ENCODE results near the gene ATG16L2.

- TF ChIP-seq EZH2 (IDR thresholded peaks at IDR 0.05; ENCODE audit: insufficient read depth, low read length): no peak
- TF ChIP-seq CTCF (IDR thresholded peaks at IDR 0.05; ENCODE audit: insufficient read depth, low read depth, low read length): no peak
These were observed 11.4 kb downstream of the ATG16L2 start for GRCh38 chr11:72825661-72826060.

Measured in astrocyte (in vitro differentiated cells and primary cell).